ENCODE results near the gene NRL. TPM values are rescaled to one million over a fixed set of nuclear protein-coding genes. Genes with fewer than 3 reads are reported as not detected.

Gene NRL
- total and polyA plus RNA-seq, 9 of the 15 experiments (the other 6 are each of a cell fraction or from before 2014, with no cell fraction given): 0.07 to 2.7 (median 1.4) TPM; not detected in 1

DNA sequence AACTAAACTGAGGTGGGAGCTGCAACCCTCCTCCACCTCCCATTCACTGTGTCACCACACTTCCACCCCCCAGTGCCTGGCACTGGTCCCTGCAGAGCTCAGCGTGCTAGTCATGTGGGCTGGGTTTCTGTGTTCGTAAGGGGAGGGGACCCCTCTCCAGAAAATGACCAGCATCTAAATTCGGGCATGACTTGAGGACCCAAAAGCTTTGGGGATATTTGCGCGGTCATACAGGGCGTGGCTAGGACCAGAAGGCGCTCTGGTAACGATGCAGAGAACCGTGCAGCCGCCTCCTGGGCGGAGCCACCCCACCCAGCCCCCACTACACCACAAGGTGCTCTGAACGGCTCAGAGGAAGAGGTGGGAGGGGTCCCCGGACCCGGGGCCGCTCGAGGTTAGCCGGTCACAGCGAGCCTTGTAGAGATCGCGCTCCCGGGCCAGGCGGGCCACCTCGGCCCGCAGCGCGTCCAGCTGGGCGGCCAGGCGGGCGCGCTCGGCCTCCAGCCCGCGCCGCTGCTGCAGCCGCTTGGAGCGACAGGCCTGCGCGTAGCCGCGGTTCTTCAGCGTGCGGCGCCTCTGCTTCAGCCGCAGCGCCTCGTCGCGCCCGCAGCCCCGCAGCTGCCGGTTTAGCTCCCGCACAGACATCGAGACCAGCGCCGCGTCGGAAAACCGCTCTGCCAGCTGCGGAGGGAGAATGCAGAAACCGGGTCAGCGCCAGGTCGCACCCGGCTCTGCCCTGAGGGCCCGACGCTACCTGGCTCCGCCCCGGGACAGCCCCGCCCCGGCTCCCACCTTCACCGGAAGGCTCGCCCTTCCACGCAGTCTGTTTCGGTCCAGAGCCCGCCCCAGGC is 33.6 kb downstream of the NRL start (continued):
- TF ChIP-seq, protein P1, sequence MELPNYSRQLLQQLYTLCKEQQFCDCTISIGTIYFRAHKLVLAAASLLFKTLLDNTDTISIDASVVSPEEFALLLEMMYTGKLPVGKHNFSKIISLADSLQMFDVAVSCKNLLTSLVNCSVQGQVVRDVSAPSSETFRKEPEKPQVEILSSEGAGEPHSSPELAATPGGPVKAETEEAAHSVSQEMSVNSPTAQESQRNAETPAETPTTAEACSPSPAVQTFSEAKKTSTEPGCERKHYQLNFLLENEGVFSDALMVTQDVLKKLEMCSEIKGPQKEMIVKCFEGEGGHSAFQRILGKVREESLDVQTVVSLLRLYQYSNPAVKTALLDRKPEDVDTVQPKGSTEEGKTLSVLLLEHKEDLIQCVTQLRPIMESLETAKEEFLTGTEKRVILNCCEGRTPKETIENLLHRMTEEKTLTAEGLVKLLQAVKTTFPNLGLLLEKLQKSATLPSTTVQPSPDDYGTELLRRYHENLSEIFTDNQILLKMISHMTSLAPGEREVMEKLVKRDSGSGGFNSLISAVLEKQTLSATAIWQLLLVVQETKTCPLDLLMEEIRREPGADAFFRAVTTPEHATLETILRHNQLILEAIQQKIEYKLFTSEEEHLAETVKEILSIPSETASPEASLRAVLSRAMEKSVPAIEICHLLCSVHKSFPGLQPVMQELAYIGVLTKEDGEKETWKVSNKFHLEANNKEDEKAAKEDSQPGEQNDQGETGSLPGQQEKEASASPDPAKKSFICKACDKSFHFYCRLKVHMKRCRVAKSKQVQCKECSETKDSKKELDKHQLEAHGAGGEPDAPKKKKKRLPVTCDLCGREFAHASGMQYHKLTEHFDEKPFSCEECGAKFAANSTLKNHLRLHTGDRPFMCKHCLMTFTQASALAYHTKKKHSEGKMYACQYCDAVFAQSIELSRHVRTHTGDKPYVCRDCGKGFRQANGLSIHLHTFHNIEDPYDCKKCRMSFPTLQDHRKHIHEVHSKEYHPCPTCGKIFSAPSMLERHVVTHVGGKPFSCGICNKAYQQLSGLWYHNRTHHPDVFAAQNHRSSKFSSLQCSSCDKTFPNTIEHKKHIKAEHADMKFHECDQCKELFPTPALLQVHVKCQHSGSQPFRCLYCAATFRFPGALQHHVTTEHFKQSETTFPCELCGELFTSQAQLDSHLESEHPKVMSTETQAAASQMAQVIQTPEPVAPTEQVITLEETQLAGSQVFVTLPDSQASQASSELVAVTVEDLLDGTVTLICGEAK (IDR thresholded peaks at IDR 0.05): no peak
- TF ChIP-seq, protein P1 (CRISPR knock-in tag; IDR thresholded peaks at IDR 0.05): no peak
- TF ChIP-seq CCAR2 (IDR thresholded peaks at IDR 0.05; ENCODE audit: low read depth, low read length) (no peak), ELF4 (CRISPR knock-in tag; IDR thresholded peaks at IDR 0.05) (no peak), GATAD2A (IDR thresholded peaks at IDR 0.05) (no peak), EZH2 (IDR thresholded peaks at IDR 0.05; ENCODE audit: borderline replicate concordance, low read depth, low read length) (no peak), ZNF354B (CRISPR knock-in tag; IDR thresholded peaks at IDR 0.05) (no peak), GTF2F1 (IDR thresholded peaks at IDR 0.05; ENCODE audit: low read depth, low read length) (no peak), ZNF274 (IDR thresholded peaks at IDR 0.05; ENCODE audit: borderline replicate concordance, low read depth, low read length) (no peak), ZNF75A (CRISPR knock-in tag; IDR thresholded peaks at IDR 0.05) (no peak), ZNF316 (IDR thresholded peaks at IDR 0.05) (peak; percentile 24; the same call in 1 of the 2 replicates), ERF (CRISPR knock-in tag; IDR thresholded peaks at IDR 0.05) (no peak), ZNF212 (CRISPR knock-in tag; IDR thresholded peaks at IDR 0.05) (no peak), CTBP1 (IDR thresholded peaks at IDR 0.05; ENCODE audit: borderline replicate concordance) (peak; percentile 94), LARP7 (IDR thresholded peaks at IDR 0.05) (no peak), ZNF263 (CRISPR knock-in tag; IDR thresholded peaks at IDR 0.05; ENCODE audit: borderline replicate concordance) (no peak)
- TF ChIP-seq, protein P2, sequence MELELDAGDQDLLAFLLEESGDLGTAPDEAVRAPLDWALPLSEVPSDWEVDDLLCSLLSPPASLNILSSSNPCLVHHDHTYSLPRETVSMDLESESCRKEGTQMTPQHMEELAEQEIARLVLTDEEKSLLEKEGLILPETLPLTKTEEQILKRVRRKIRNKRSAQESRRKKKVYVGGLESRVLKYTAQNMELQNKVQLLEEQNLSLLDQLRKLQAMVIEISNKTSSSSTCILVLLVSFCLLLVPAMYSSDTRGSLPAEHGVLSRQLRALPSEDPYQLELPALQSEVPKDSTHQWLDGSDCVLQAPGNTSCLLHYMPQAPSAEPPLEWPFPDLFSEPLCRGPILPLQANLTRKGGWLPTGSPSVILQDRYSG (tag; conservative IDR thresholded peaks at IDR 0.05; ENCODE audit: low read depth): no peak
- TF ChIP-seq, protein P3, sequence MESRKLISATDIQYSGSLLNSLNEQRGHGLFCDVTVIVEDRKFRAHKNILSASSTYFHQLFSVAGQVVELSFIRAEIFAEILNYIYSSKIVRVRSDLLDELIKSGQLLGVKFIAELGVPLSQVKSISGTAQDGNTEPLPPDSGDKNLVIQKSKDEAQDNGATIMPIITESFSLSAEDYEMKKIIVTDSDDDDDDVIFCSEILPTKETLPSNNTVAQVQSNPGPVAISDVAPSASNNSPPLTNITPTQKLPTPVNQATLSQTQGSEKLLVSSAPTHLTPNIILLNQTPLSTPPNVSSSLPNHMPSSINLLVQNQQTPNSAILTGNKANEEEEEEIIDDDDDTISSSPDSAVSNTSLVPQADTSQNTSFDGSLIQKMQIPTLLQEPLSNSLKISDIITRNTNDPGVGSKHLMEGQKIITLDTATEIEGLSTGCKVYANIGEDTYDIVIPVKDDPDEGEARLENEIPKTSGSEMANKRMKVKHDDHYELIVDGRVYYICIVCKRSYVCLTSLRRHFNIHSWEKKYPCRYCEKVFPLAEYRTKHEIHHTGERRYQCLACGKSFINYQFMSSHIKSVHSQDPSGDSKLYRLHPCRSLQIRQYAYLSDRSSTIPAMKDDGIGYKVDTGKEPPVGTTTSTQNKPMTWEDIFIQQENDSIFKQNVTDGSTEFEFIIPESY (CRISPR knock-in tag; IDR thresholded peaks at IDR 0.05): no peak
